ENCODE results near the gene REEP5.

The REEP5 gene

GRCh38 chr5:112876362-112876761, 45.7 kb downstream of the REEP5 start:
- Histone ChIP-seq H3K27me3 (ENCODE audit: insufficient read depth, low read depth, severe bottlenecking) (no peaks in the 10 kb centered on the region), H3K9me3 (ENCODE audit: severe bottlenecking) (no peaks in the 10 kb centered on the region), H3K4me3 (ENCODE audit: low read depth, low read length) (no peak overlapping the region), H3K27ac (no peak overlapping the region), H3K36me3 (peaks cover 33% of the 10 kb centered on the region)
- DNase-seq = no peak
- no peak for TF ChIP-seq CTCF (IDR thresholded peaks at IDR 0.05; ENCODE audit: low read depth, low read length)

DNA sequence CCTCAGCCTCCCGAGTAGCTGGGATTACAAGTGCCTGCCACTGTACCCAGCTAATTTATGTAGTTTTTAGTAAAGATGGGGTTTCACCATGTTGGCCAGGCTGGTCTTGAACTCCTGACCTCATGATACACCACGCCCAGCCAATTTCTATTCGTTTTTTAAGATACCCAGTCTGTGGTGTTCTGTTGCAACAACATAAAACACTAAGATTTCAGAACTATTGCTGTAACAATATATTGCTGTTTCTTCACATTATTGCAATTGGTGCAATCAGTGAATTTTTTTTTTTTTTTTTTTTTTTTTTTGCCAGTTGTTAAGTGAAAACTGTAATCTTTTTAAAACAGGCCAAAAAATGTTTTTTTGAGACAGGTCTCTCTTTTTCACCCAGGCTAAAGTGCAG, 51.1 kb downstream of the REEP5 start:
- H3K27ac ChIP-seq = no peak overlapping the region
- no peaks in the 10 kb centered on the region for H3K27me3 ChIP-seq (ENCODE audit: insufficient read depth, low read depth, severe bottlenecking)
- H3K4me3 ChIP-seq (ENCODE audit: low read depth, low read length) = no peak overlapping the region
- peaks cover 40% of the 10 kb centered on the region for H3K36me3 ChIP-seq
- no peak for DNase-seq
- H3K9me3 ChIP-seq (ENCODE audit: severe bottlenecking) = no peaks in the 10 kb centered on the region
- no peak for TF ChIP-seq CTCF (IDR thresholded peaks at IDR 0.05; ENCODE audit: low read depth, low read length)

- H3K9me3 ChIP-seq (ENCODE audit: severe bottlenecking) = no peaks in the 10 kb centered on the region
- no peak overlapping the region for H3K4me3 ChIP-seq (ENCODE audit: low read depth, low read length)
- TF ChIP-seq CTCF (IDR thresholded peaks at IDR 0.05; ENCODE audit: low read depth, low read length) = no peak
- DNase-seq = no peak
- H3K27ac ChIP-seq = no peak overlapping the region
- peaks cover 49% of the 10 kb centered on the region for H3K36me3 ChIP-seq
- H3K27me3 ChIP-seq (ENCODE audit: insufficient read depth, low read depth, severe bottlenecking) = no peaks in the 10 kb centered on the region
These were observed 52.1 kb downstream of the REEP5 start for GRCh38 chr5:112869948-112870347.

DNA sequence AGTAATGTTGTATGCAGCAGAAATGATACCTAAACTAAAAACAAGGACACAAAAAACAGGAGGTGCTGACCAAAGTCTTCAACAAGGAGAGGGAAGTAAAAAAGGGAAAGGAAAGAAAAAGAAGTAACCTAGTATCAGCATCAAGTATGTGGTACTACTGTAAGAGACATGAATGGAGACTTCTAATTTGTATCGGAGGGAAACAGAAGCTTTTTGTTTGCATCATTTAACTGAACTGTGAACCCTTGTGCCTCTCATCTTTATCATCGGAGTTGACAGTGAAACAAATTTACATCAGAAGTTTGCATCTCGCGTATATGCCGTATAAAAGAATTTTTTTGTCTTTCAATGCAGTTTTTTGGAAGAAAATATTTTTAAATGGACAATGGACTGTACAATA, 54.6 kb downstream of the REEP5 start:
- H3K36me3 ChIP-seq = peaks cover 74% of the 10 kb centered on the region
- H3K27ac ChIP-seq = no peak overlapping the region
- no peaks in the 10 kb centered on the region for H3K9me3 ChIP-seq (ENCODE audit: severe bottlenecking)
- H3K4me3 ChIP-seq (ENCODE audit: low read depth, low read length) = no peak overlapping the region
- no peak for TF ChIP-seq CTCF (IDR thresholded peaks at IDR 0.05; ENCODE audit: low read depth, low read length)
- no peak for DNase-seq
- H3K27me3 ChIP-seq (ENCODE audit: insufficient read depth, low read depth, severe bottlenecking) = no peaks in the 10 kb centered on the region

GRCh38 chr5:112866739-112867138, 55.3 kb downstream of the REEP5 start:
- no peaks in the 10 kb centered on the region for H3K27me3 ChIP-seq (ENCODE audit: insufficient read depth, low read depth, severe bottlenecking)
- no peaks in the 10 kb centered on the region for H3K9me3 ChIP-seq (ENCODE audit: severe bottlenecking)
- DNase-seq = no peak
- H3K36me3 ChIP-seq = peaks cover 76% of the 10 kb centered on the region
- H3K4me3 ChIP-seq (ENCODE audit: low read depth, low read length) = no peak overlapping the region
- TF ChIP-seq CTCF (IDR thresholded peaks at IDR 0.05; ENCODE audit: low read depth, low read length) = no peak
- H3K27ac ChIP-seq = no peak overlapping the region

GRCh38 chr5:112865128-112865527, 56.9 kb downstream of the REEP5 start:
- no peak overlapping the region for H3K4me3 ChIP-seq (ENCODE audit: low read depth, low read length)
- no peak for DNase-seq
- H3K36me3 ChIP-seq = peaks cover 70% of the 10 kb centered on the region
- no peak overlapping the region for H3K27ac ChIP-seq
- no peaks in the 10 kb centered on the region for H3K9me3 ChIP-seq (ENCODE audit: severe bottlenecking)
- no peaks in the 10 kb centered on the region for H3K27me3 ChIP-seq (ENCODE audit: insufficient read depth, low read depth, severe bottlenecking)
- TF ChIP-seq CTCF (IDR thresholded peaks at IDR 0.05; ENCODE audit: low read depth, low read length) = no peak

Measured in WERI-Rb-1 (cell line).